ENCODE results near the gene PRKCA. TPM values are rescaled to one million over a fixed set of nuclear protein-coding genes. Genes with fewer than 3 reads are reported as not detected.

Gene PRKCA
- total RNA-seq, 1 experiment from 2014 or later = 20.7 TPM

- Mint-ChIP-seq H3K4me3 (ENCODE audit: unreplicated experiment) (no peak overlapping the region), H3K9me3 (ENCODE audit: unreplicated experiment) (no peaks in the 10 kb centered on the region), H3K4me1 (ENCODE audit: insufficient read depth, unreplicated experiment) (peaks cover 6% of the 10 kb centered on the region), H3K27me3 (ENCODE audit: insufficient read depth, unreplicated experiment) (no peaks in the 10 kb centered on the region), H3K27ac (ENCODE audit: low read depth, unreplicated experiment) (no peak overlapping the region), H3K36me3 (ENCODE audit: insufficient read depth, unreplicated experiment) (no peaks in the 10 kb centered on the region)
- ChIA-PET POLR2A (no interaction called here), CTCF (interaction anchor here (0.7 kb wide), 1 partner anchor 535 kb away, joined by 3 read pairs; no protein-coding TSS in a partner anchor)
- intact Hi-C loops (cut with micrococcal nuclease) = no loop called here
- BruUV-seq (replicated peaks) = no TSS peak
- no peak for DNase-seq (ENCODE audit: unreplicated experiment)
- no peak for TF ChIP-seq CTCF (IDR thresholded peaks at IDR 0.05; ENCODE audit: unreplicated experiment)
Measured at GRCh38 chr17:66579556-66579955, 277.1 kb downstream of the PRKCA start.

- POLR2A ChIA-PET = no interaction called here
- BruUV-seq (replicated peaks) = no TSS peak
- no peaks in the 10 kb centered on the region for H3K9me3 Mint-ChIP-seq (ENCODE audit: unreplicated experiment)
- no peak overlapping the region for H3K27ac Mint-ChIP-seq (ENCODE audit: low read depth, unreplicated experiment)
- no peak for TF ChIP-seq CTCF (IDR thresholded peaks at IDR 0.05; ENCODE audit: unreplicated experiment)
- DNase-seq (ENCODE audit: unreplicated experiment) = no peak
- no peaks in the 10 kb centered on the region for H3K27me3 Mint-ChIP-seq (ENCODE audit: insufficient read depth, unreplicated experiment)
- H3K4me3 Mint-ChIP-seq (ENCODE audit: unreplicated experiment) = no peak overlapping the region
- CTCF ChIA-PET = interaction anchor here (0.7 to 0.8 kb wide), 2 partner anchors 326 to 535 kb away, joined by 3 read pairs; no protein-coding TSS in a partner anchor
- intact Hi-C loops (cut with micrococcal nuclease) = no loop called here
- H3K36me3 Mint-ChIP-seq (ENCODE audit: insufficient read depth, unreplicated experiment) = no peaks in the 10 kb centered on the region
- H3K4me1 Mint-ChIP-seq (ENCODE audit: insufficient read depth, unreplicated experiment) = peaks cover 6% of the 10 kb centered on the region
Measured at GRCh38 chr17:66580184-66580955, 278.0 kb downstream of the PRKCA start.

- intact Hi-C loops (cut with micrococcal nuclease) = no loop called here
- ChIA-PET CTCF (interaction anchor here (0.8 kb wide), 1 partner anchor 326 kb away, joined by 3 read pairs; no protein-coding TSS in a partner anchor), POLR2A (no interaction called here)
- BruUV-seq (replicated peaks) = no TSS peak
- DNase-seq (ENCODE audit: unreplicated experiment) = no peak
- H3K4me3 Mint-ChIP-seq (ENCODE audit: unreplicated experiment) = no peak overlapping the region
- H3K27ac Mint-ChIP-seq (ENCODE audit: low read depth, unreplicated experiment) = no peak overlapping the region
- no peak for TF ChIP-seq CTCF (IDR thresholded peaks at IDR 0.05; ENCODE audit: unreplicated experiment)
- no peaks in the 10 kb centered on the region for H3K9me3 Mint-ChIP-seq (ENCODE audit: unreplicated experiment)
- no peaks in the 10 kb centered on the region for H3K36me3 Mint-ChIP-seq (ENCODE audit: insufficient read depth, unreplicated experiment)
- no peaks in the 10 kb centered on the region for H3K27me3 Mint-ChIP-seq (ENCODE audit: insufficient read depth, unreplicated experiment)
- H3K4me1 Mint-ChIP-seq (ENCODE audit: insufficient read depth, unreplicated experiment) = peaks cover 6% of the 10 kb centered on the region
Measured at GRCh38 chr17:66580956-66581391, 278.6 kb downstream of the PRKCA start.

GRCh38 chr17:66582373-66583111 lies 280.1 kb downstream of the PRKCA start:
- Mint-ChIP-seq H3K4me1 (ENCODE audit: insufficient read depth, unreplicated experiment) (peaks cover 6% of the 10 kb centered on the region), H3K4me3 (ENCODE audit: unreplicated experiment) (no peak overlapping the region), H3K9me3 (ENCODE audit: unreplicated experiment) (no peaks in the 10 kb centered on the region)

More at GRCh38 chr17:66582373-66583111, 280.1 kb downstream of the PRKCA start:
- no TSS peak for BruUV-seq (replicated peaks)
- ChIA-PET POLR2A (no interaction called here), CTCF (no interaction called here)
- TF ChIP-seq CTCF (IDR thresholded peaks at IDR 0.05; ENCODE audit: unreplicated experiment) = no peak
- intact Hi-C loops (cut with micrococcal nuclease) = no loop called here
- no peak overlapping the region for H3K27ac Mint-ChIP-seq (ENCODE audit: low read depth, unreplicated experiment)
- no peaks in the 10 kb centered on the region for H3K36me3 Mint-ChIP-seq (ENCODE audit: insufficient read depth, unreplicated experiment)
- H3K27me3 Mint-ChIP-seq (ENCODE audit: insufficient read depth, unreplicated experiment) = no peaks in the 10 kb centered on the region
- no peak for DNase-seq (ENCODE audit: unreplicated experiment)

Data from MCF 10A (cell line).